ENCODE measurements around the gene GDPD5.
"Not testable (repeated sequence)": the region's sequence is repeated elsewhere in the genome, so short reads cannot be mapped to it uniquely, and the experiment has no call there.

Gene GDPD5

GRCh38 chr11:75424396-75424795 lies 101.3 kb downstream of the GDPD5 start:
- DNase-seq = no peak

GRCh38 chr11:75423721-75424120 lies 102.0 kb downstream of the GDPD5 start:
- no peak for DNase-seq

GRCh38 chr11:75422248-75423231 lies 103.2 kb downstream of the GDPD5 start:
- no peak for DNase-seq

GRCh38 chr11:75421902-75422247 lies 103.9 kb downstream of the GDPD5 start:
- no peak for DNase-seq

- DNase-seq = no peak
Measured at GRCh38 chr11:75421035-75421602, 104.6 kb downstream of the GDPD5 start.

GRCh38 chr11:75420224-75421034 lies 105.3 kb downstream of the GDPD5 start:
- no peak for DNase-seq

- DNase-seq = no peak
Measured at GRCh38 chr11:75413864-75414263, 111.9 kb downstream of the GDPD5 start.

- not testable (repeated sequence) for DNase-seq
Measured at GRCh38 chr11:75413146-75413545, 112.6 kb downstream of the GDPD5 start.

- not testable (repeated sequence) for DNase-seq
Measured at GRCh38 chr11:75409971-75410370, 115.8 kb downstream of the GDPD5 start.

- DNase-seq = no peak
Measured at GRCh38 chr11:75408957-75409219, 116.9 kb downstream of the GDPD5 start.

- no peak for DNase-seq
Measured at GRCh38 chr11:75406338-75406777, 119.4 kb downstream of the GDPD5 start.

GRCh38 chr11:75403983-75404658 lies 121.6 kb downstream of the GDPD5 start:
- DNase-seq = no peak

GRCh38 chr11:75403037-75403436 lies 122.7 kb downstream of the GDPD5 start:
- DNase-seq = no peak

GRCh38 chr11:75402002-75402773 lies 123.6 kb downstream of the GDPD5 start:
- no peak for DNase-seq

GRCh38 chr11:75400146-75400865 lies 125.4 kb downstream of the GDPD5 start:
- DNase-seq = no peak

GRCh38 chr11:75399344-75400145 lies 126.2 kb downstream of the GDPD5 start, which contains the start of gene RPS3:
Gene RPS3, plus strand, starts transcription at chr11:75399518. Its CDS starts 30 bp downstream, at chr11:75399548.
- peak; percentile 91 for DNase-seq

GRCh38 chr11:75398906-75399305 lies 126.8 kb downstream of the GDPD5 start:
- no peak for DNase-seq

GRCh38 chr11:75394085-75394840 lies 131.5 kb downstream of the GDPD5 start:
- DNase-seq = no peak

- DNase-seq = no peak
Measured at GRCh38 chr11:75389925-75390324, 135.8 kb downstream of the GDPD5 start.

GRCh38 chr11:75389276-75389605 lies 136.5 kb downstream of the GDPD5 start:
- no peak for DNase-seq
